Ectodermal cell (in vitro differentiated cells): Measurements from ENCODE around the gene SHISA5.

Source experiments
- H3K27ac ChIP-seq: 2 replicates; pipeline ENCODE4 v1.7.0; 2013; ENCODE audit warnings: mild to moderate bottlenecking, low read depth, low read length; ENCODE audit not compliant: insufficient read depth, poor library complexity, severe bottlenecking
- H3K27me3 ChIP-seq: 2 replicates; pipeline ENCODE4 v1.7.0; 2013; ENCODE audit warnings: mild to moderate bottlenecking, low read length; ENCODE audit not compliant: insufficient read depth, control insufficient read depth, poor library complexity, severe bottlenecking
- H3K36me3 ChIP-seq: one replicate; pipeline ENCODE4 v1.7.0; 2013; ENCODE audit warnings: low read length; ENCODE audit not compliant: control insufficient read depth, insufficient read depth
- H3K4me1 ChIP-seq: one replicate; pipeline ENCODE4 v1.7.0; 2013; ENCODE audit warnings: low read length; ENCODE audit not compliant: control insufficient read depth, insufficient read depth
- H3K4me3 ChIP-seq: 2 replicates; pipeline ENCODE4 v1.7.0; 2013; ENCODE audit warnings: low read depth, low read length, control low read depth; ENCODE audit not compliant: insufficient read depth
- H3K9me3 ChIP-seq: 2 replicates; pipeline ENCODE4 v1.7.0; 2013; ENCODE audit warnings: mild to moderate bottlenecking, low read length, moderate library complexity; ENCODE audit not compliant: control insufficient read depth
- WGBS, 2 experiments: methylation state at CpG; one replicate each; pipeline ENCODE4 v1.1.7; 2013; ENCODE audit warnings: missing lambda C conversion rate in 2 of 2; 5-methylcytosine and 5-hydroxymethylcytosine counted together

SHISA5 gene

DNA sequence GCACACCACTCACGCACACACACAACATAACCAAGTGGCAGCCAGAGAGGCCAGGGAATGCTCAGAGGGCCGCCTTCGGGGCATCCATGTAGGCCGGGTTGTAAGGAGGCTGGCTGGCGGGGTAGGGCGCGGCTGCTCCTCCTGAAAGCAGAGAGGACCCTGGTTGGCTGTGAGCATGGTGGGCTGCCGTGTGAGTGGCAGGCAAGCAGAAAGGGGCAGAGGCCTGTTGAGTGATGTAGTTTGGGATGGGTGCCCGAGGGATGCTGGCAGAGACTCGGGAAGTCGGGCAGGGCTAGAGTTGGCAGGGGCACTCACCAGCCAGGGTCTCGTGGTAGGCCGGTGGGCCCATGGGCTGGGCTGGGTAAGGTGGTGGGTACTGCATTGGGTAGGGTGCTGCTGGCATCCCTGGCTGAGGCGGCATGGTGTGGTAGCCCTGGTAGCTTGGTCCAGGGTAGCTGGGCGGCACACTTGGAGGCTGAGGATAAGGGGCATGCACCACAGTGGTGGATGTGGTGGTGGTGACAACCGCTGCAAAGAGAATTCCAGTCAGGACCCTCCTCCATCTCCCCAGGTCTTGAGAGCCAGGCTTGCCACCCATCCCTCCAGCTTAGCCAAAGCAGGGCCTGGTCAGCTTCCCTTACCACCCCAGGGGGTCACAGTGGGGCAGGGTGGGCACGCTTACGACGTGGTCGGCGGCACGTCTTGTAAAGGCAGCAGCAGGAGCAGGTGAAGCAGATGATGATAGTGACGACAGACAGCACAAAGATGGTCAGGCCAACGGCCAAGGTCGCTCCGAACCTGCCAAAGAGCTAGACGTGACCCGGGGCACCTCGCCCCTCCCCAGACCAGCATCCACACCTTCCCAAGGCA is 34.7 kb downstream of the SHISA5 start:
- Histone ChIP-seq H3K27ac (no peak overlapping the region), H3K36me3 (no peaks in the 10 kb centered on the region), H3K4me3 (no peak overlapping the region), H3K9me3 (no peaks in the 10 kb centered on the region), H3K27me3 (no peaks in the 10 kb centered on the region), H3K4me1 (peaks cover 40% of the 10 kb centered on the region)
- WGBS, 2 experiments, result 94 to 95% methylated on average over 29 of the region's 29 CpGs

DNA sequence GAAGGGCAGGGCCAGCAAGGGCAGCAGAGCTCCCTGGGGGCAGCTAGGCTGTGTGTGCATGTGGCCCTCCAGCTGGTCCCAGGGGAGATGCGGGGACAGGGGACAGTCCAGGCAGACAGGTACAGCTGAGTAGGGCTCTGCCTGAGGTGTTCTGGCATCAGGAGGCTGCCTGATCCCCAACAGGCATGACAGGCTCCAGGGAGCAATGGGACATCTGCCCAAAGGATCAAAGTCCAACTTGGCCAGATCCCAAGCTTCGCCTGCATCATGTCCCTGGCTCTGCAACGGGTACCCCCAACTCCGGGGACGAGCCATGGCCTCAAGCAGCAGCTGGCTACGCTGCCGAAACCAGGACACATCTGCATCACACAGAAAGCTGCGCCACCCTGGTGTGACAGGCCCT is 35.6 kb downstream of the SHISA5 start:
- no peaks in the 10 kb centered on the region for H3K36me3 ChIP-seq
- 94 to 96% methylated on average over 8 of the region's 8 CpGs for WGBS, 2 experiments
- no peaks in the 10 kb centered on the region for H3K9me3 ChIP-seq
- H3K27me3 ChIP-seq, result no peaks in the 10 kb centered on the region
- H3K4me3 ChIP-seq, result no peak overlapping the region
- no peak overlapping the region for H3K27ac ChIP-seq
- peaks cover 39% of the 10 kb centered on the region for H3K4me1 ChIP-seq

DNA sequence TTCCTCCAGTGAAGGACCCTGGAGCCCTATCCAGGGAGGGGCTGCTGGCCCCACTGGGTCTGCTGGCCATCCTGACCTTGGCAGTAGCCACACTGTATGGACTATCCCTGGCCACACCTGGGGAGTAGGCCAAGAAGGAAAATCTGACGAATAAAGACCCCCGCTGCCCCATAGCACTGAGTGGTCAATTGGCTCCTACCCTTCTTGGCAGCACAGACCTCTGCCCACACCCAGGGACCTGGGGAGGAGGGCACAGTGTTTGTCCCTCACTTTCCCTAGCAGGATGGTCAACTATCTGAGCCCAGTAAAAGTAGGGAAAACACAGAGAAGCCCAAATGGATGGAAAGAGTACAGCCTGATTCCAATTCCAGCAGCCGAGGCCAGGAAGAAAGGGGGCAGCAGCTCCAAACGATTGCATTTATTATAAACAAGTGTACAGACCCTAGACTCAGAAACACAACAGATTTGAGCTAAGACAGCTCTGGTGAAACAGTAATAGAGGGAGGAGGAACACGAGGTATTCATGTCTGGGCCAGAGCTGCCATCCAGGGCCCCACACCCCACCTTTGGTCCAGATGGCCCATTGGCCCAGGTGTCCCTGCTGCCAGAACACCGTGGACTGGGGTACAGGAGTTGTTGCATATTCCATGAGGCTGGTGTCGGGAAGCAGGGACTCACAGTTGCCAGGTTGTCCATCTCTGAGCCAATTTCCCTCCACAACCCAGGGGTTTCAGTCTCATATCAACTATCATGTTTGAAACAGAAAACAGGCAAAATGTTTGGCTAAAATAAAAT is 36.3 kb downstream of the SHISA5 start:
- Histone ChIP-seq H3K4me1 (peaks cover 32% of the 10 kb centered on the region), H3K4me3 (no peak overlapping the region), H3K9me3 (no peaks in the 10 kb centered on the region), H3K27ac (no peak overlapping the region), H3K27me3 (no peaks in the 10 kb centered on the region), H3K36me3 (no peaks in the 10 kb centered on the region)
- 91 to 95% methylated on average over 7 of the region's 7 CpGs for WGBS, 2 experiments

DNA sequence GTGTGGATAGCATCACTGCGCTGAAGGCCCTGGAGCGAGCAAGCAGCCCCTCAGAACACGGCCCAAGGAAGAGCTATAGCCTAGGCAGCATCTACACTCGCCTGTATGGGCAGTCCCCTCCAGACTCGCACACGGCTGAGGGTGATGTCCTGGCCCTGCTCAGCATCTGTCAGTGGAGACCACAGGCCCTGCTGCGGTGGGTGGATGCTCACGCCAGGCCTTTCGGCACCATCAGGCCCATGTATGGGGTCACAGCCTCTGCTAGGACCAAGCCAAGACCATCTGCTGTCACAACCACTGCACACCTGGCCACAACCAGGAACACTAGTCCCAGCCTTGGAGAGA is 36.9 kb downstream of the SHISA5 start:
- H3K4me1 ChIP-seq, result peaks cover 31% of the 10 kb centered on the region
- H3K27ac ChIP-seq, result no peak overlapping the region
- no peaks in the 10 kb centered on the region for H3K27me3 ChIP-seq
- H3K4me3 ChIP-seq, result no peak overlapping the region
- H3K36me3 ChIP-seq, result no peaks in the 10 kb centered on the region
- no peaks in the 10 kb centered on the region for H3K9me3 ChIP-seq
- WGBS, 2 experiments, result 96% methylated on average over 9 of the region's 9 CpGs

DNA sequence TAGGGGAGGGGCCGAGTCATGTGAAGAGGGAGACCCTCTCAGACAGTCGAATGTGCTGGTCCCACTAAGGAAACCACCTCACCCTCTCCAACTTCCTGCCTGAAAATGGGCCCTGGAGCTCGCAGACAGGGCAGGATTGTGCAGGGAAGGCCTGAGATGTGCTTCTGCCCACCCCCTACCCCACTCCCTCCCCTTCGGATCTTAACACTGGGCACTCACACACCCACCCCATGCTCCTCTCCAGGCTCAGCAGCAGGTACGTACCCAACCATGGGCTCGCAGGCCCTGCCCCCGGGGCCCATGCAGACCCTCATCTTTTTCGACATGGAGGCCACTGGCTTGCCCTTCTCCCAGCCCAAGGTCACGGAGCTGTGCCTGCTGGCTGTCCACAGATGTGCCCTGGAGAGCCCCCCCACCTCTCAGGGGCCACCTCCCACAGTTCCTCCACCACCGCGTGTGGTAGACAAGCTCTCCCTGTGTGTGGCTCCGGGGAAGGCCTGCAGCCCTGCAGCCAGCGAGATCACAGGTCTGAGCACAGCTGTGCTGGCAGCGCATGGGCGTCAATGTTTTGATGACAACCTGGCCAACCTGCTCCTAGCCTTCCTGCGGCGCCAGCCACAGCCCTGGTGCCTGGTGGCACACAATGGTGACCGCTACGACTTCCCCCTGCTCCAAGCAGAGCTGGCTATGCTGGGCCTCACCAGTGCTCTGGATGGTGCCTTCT is 37.4 kb downstream of the SHISA5 start:
- H3K9me3 ChIP-seq, result no peaks in the 10 kb centered on the region

DNA sequence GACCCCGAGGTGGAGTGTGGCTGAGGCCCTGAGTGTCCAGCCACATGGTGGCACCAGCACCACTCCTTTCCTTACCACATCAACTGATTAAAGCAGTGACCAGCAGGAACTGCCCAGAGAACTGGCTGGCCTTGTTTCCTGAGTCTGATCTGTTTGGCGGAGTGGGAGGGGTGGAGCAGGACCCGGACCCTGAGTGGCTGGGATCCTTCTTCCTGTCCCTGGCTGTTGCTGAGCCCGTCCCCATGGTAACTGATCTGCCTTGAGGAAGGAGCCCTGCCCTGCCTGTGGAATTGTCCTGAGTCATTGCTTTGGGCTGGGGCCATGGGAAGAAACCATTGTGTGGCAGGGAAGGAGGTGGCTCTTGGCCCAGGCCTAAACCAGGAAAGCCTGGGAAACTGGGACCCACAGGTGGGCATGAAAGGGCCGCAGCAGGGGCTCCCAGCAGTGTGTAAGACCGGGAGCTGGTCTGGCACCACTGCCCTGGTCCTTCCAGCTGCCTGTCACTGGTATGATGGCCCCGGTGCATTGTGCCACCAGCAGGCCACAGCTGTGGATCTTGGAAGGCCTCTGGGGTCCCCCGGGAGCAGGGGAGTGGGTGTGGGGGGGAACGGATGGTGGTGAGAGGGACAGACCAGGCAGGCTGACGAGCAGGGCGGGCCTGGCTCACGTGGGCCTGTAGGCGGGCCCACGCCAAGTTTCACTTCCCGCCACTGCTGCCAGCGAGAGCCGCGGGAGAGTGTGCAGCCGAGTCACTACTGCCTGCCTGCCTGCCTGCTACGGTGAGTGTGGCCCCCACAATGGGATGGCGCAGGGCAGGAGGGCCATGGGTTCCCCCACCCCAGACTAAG is 38.2 kb downstream of the SHISA5 start:
- no peaks in the 10 kb centered on the region for H3K9me3 ChIP-seq
- 54 to 56% methylated on average over 21 of the region's 21 CpGs for WGBS, 2 experiments
- H3K4me3 ChIP-seq, result no peak overlapping the region
- peaks cover 28% of the 10 kb centered on the region for H3K4me1 ChIP-seq
- peaks cover 2% of the 10 kb centered on the region for H3K36me3 ChIP-seq
- peak overlapping the region; percentile 99 for H3K27ac ChIP-seq
- no peaks in the 10 kb centered on the region for H3K27me3 ChIP-seq

More for the DNA sequence above, 37.4 kb downstream of the SHISA5 start:
- 92 to 93% methylated on average over 19 of the region's 19 CpGs for WGBS, 2 experiments
- no peaks in the 10 kb centered on the region for H3K27me3 ChIP-seq
- H3K4me1 ChIP-seq, result peaks cover 28% of the 10 kb centered on the region
- peak overlapping the region; percentile 99 for H3K27ac ChIP-seq
- H3K4me3 ChIP-seq, result no peak overlapping the region
- no peaks in the 10 kb centered on the region for H3K36me3 ChIP-seq

DNA sequence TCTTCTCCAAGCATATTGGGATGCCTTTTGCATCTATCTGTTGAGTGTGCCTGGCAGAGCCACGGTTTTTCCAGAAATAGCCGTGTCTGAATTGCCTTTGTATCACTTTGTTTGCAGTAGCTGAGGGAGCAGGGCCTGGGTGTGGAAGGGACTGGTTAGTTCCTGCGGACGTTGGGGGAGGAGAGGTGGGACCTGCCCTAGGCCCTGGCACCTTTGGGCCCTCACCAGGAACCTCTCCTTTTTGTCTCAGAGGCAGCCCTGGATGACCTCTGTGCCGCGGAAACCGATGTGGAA is 38.8 kb downstream of the SHISA5 start:
- peaks cover 25% of the 10 kb centered on the region for H3K4me1 ChIP-seq
- peak overlapping the region; percentile 99 for H3K27ac ChIP-seq
- no peaks in the 10 kb centered on the region for H3K27me3 ChIP-seq
- H3K4me3 ChIP-seq, result no peak overlapping the region
- no peaks in the 10 kb centered on the region for H3K9me3 ChIP-seq
- H3K36me3 ChIP-seq, result peaks cover 8% of the 10 kb centered on the region
- 58 to 67% methylated on average over 7 of the region's 7 CpGs for WGBS, 2 experiments

DNA sequence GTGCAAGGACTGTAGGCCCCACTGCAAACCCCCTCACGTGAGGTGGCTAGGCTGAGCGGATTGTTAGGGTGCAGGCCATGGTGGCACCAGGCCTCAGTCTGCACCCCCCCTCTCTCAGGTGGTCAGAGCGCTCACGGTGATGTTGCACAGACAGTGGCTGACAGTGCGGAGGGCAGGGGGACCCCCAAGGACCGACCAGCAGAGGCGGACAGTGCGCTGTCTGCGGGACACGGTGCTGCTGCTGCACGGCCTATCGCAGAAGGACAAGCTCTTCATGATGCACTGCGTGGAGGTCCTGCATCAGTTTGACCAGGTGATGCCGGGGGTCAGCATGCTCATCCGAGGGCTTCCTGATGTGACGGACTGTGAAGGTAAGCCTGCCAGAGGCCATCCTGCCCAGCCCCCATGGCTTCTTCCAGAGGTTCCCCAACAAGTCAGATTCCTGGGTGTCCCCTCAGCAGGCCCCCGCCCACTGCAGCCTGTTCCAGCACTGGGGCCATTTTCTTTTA is 39.2 kb downstream of the SHISA5 start:
- Histone ChIP-seq H3K4me1 (peaks cover 25% of the 10 kb centered on the region), H3K36me3 (peaks cover 12% of the 10 kb centered on the region), H3K27ac (peak overlapping the region; percentile 99), H3K27me3 (no peaks in the 10 kb centered on the region), H3K9me3 (no peaks in the 10 kb centered on the region), H3K4me3 (no peak overlapping the region)
- 95 to 97% methylated on average over 17 of the region's 17 CpGs for WGBS, 2 experiments

DNA sequence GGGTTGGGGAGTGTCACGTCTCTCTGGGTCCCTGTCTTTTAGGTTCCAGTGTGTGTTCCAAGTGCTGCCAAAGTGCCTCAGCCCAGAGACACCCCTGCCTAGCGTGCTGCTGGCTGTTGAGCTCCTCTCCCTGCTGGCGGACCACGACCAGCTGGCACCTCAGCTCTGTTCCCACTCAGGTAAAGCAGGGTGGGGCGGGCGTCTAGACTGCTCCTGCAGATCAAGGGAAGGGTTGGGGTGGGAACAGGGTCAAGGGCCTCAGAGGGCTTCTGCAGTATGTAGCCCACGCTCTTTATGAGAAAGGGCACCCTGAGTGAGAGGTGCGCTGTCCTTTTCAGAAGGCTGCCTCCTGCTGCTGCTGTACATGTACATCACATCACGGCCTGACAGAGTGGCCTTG is 40.3 kb downstream of the SHISA5 start:
- H3K4me3 ChIP-seq, result no peak overlapping the region
- no peaks in the 10 kb centered on the region for H3K9me3 ChIP-seq
- no peak overlapping the region for H3K27ac ChIP-seq
- WGBS, 2 experiments, result 88 to 90% methylated on average over 9 of the region's 9 CpGs
- H3K4me1 ChIP-seq, result peaks cover 25% of the 10 kb centered on the region
- peaks cover 22% of the 10 kb centered on the region for H3K36me3 ChIP-seq
- no peaks in the 10 kb centered on the region for H3K27me3 ChIP-seq
